ENCODE data around the gene PMVK.
"Not testable (repeated sequence)": the region's sequence is repeated elsewhere in the genome, so short reads cannot be mapped to it uniquely, and the experiment has no call there.

The PMVK gene

DNA sequence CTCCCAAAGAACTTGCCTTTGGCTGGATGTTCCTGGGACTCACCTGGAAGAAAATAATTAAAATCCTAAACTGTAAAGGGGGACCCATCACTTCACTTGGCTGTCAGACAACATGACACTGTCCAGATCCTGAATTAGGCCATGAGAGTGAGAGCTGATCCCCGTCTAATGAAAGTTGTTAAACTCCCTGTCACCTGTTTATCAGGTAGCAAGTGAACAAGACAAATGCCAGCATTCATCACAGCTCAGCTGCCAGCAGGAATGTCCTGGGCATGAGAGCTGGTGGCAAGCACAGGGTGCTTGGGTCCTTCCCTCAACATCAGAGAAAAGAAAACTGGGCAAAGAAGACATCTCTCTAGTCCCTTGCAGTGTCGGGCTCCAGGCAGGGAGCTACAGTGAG lies 23.8 kb downstream of the PMVK start:
- no peak for DNase-seq

DNA sequence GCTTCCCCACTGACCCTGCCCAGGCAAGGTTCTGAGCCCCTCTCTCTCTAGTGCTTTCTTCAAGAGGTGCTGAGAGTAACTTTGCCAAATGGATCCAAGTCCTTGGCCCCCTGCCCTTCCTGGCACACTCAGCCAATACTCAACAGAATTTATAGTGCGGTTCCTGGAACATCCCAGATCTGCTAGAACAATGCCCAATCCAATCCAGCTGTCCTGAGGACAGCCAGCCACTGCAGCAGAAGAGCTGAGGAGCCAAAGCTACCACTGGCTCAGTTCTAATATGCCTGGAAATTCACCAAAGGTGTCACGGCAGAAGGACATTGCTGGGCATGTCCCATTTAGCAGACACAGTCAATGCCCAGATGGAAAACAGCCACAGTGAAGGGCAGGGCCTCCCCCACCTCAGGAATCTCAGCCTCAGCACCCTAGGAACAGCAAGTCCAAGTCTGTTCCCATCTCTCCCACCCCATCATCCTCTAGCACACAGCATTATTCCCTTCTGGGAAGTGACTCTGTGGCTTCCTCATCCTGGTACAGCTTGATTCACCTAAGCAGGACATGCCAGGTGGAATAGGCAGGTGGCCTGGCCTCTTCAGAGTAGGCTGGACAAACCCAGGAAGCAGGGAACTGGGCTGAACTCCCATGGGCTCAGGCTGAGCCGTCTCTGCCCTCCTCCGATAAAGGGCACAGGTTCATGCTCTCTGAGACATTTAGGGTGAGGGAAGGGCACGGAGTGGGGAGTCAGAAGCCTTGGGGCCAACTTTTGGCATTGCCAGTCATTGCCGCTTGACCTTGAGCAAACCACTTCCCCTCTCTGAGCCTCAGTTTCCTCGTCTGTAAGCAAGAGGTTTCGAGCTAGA lies 24.6 kb downstream of the PMVK start:
- no peak for DNase-seq

DNA sequence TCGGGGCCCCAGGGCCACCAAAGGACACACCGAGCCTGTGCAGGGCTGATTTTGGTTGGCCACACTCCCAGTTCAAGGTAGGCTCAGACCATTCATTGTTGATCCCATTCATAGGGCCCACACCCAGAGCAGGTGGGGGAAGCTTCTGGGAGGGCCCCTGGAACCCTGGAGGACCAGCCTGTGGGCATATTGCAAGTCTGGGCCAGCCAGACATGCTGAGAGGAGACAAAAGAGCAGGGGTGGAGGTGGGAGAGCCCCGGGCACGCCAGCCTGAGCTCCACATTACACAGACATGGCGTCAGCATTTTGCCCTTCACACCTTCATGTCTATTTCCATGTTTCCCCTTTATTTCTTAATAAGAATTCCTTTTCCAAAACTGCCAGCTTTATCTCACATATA lies 25.7 kb downstream of the PMVK start:
- DNase-seq: no peak

DNA sequence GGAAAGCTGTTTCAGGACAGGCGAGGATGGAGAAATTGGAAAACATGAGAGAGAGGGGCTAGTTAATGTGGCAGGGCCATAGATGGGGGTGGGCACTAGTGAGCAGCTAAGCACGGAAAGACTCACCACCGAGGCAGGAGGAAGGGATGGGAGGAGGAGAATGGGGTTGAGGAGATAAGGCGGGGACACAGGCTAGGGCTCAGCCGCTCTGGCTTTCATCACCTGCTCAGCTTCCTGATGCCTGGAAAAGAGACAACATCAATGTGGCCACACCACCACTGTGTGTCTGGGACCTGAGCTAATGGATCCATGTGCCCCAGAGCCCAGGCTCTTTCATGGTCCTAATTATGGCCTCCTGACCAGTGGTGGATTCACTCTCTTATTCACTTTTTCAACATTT lies 27.6 kb downstream of the PMVK start:
- DNase-seq: no peak

DNA sequence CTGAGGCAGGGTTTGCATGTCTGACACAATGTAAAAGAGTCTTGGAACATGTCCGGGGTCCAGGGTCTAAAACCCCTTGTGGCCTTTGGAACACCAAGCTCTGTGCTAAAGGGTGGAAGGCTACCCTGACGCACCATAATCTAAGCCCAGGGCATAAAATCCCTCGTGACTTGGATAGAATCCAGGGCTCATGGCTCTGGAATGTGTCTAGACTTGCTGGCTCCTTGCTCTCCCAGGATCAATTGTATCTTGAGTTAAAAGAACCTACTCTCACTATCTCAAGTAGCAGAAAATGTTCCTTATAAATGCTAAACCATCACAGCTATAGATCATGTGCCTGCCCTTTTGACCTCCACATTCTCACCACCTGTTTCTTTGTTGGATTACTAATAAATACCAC lies 28.4 kb downstream of the PMVK start:
- DNase-seq: not testable (repeated sequence)

DNA sequence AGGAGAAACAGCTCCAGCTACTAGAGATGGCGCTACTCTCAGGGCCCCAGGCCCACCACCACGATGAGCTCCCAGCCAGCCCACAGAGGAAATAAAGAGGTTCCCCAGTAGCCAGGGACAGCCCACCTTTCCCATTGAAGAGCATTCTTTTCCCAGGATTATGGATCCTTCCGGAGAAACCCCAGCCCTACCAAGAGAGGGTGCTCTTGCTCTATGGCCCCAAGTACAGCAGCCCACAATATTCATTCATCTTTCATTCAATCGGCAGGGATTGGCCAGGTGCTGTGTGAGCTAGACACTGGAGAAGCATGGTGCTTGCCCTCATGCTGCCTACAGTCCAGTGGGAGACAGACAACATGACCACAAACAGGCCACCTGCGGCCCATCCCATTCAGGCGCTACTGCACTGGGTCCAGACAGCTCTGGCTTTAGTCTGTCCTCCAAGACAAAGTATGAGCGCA lies 29.9 kb downstream of the PMVK start:
- no peak for DNase-seq

DNA sequence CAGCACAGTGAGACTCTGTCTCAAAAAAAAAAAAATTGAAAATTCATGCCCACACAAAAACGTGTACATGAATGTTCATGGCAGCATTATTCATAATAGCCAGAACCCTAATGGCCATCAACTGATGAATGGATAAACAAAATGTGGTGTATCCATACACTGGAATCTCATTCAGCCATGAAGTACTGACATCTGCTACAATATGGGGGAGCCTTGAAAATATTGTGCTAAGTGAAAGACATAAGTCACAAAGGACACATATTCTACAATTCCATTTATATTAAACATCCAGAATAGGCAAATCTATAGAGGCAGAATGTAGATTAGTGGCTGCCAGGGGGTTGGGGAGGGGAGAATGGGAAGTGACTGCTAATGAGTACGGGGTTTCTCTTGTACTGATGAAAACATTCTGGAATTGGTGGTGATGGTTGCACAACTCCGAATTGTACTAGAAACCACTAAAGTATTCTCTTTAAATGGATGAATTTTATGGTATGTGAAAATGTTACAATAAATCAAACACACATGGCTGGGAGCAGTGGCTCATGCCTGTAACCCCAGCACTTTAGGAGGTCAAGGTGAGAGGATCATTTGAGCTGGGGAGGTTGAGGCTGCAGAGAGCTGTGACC lies 33.5 kb downstream of the PMVK start:
- DNase-seq: no peak

DNA sequence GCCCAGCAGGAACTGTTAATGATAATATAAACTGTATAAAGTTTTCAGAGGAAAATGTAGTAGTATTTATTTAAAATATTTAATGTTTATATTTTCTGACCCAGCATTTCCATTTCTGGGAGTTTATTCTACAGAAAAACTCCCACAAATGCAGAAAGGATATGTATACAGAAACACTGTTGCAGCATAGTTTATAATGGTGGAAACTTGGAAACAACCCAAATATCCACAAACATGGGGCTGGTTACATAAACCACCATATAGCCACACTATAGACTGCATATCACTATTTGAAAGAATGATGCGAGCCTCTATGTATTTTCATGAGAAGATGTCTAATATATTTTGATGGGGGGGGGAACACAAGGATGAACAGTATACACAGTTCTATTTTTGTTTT lies 34.9 kb downstream of the PMVK start:
- no peak for DNase-seq

DNA sequence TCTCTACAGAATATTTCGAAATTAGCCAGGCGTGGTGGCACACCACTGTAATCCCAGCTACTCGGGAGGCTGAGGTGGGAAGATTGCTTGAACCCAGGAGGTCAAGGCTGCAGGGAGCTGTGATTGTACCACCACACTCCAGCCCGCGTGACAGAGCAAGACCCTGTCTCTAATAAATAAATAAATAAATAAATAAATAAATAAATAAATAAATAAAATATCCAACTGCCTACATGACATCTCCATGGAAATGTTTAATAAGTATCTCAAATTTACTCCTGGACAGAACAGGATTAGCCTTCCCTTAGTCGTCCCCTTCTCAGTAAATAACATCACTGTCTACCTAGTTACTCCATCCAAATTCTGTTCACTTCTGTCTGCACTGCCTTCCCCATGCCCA lies 37.5 kb downstream of the PMVK start:
- no peak for DNase-seq

DNA sequence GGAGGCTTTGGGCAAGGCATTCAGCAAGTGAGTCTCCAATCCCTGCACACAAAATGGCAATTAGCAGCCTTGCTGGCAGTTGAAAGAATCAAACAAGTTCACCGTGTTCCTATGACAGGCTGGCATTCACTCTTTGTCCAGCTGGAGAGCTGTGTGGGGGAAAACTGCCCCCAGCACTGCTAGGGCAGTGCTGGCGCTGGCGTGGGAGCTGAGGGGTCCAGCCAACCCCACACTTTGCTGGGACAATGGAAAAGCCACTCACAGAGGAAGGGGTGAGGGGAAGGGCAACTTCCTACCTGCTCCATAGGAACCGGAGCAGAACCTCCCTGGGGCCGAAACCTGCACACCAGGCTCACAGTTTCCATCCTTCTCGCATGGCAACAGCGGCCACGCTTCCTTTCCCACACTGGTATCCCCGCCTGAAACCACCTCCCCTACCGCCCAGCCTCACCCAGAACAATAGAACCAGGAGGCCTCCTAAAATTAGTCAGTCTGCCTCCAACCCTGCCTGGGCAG lies 39.7 kb downstream of the PMVK start:
- no peak for DNase-seq

DNA sequence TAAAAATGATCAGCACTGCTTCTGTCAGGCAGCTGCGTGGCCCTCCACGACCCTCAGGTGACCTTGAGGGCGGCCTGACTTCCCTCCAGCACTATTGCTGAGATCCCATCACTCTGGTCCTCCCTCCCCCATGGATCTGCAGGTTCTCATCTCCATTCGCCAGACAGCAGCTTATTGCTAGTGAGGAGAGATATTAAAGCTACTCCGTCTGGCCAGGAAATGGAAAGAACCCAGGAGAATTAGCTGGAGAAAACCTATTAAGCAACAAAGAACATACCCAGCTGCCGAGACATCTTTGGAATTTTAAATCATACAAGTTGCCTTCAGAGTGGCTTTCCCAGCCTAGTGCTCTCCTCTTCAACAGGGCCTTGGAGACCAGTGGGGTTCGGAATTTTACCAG lies 40.7 kb downstream of the PMVK start:
- DNase-seq: no peak

DNA sequence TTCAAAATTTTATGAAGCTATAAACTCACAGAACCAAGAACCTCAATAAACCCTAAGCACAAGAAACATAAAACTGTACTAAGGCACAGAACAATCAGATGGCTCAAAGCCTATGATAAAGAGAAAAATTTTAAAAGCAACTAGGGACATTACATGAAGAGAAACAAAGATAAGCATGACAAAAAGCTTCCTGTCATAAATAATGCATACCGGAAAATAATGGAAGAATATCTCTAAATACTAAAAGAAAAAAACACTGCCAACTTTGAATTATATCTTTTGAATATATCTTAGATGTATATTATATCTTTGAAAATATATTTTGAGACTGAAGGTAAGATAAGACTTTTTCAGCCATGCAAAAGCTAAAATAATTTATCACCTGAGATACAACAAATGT lies 45.1 kb downstream of the PMVK start:
- no peak for DNase-seq

DNA sequence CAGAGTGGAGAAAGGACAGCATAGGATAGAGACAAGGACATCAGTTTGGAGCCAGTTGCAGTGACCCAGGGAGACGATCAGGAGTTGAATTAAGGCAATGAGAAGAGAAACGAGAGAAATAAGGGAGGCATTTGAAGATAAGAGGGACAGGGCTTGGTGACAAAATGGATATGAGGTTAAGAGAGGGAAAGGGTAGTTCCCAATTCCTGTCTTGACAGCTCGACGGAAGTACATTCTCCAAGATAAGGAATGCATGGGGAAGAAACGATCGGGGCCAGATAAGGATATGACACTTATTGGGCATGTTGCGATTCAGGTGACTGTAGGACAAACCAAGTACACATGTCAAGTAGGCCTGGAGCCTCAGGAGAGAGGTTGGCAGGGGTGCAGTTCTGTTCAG lies 47.8 kb downstream of the PMVK start:
- no peak for DNase-seq

DNA sequence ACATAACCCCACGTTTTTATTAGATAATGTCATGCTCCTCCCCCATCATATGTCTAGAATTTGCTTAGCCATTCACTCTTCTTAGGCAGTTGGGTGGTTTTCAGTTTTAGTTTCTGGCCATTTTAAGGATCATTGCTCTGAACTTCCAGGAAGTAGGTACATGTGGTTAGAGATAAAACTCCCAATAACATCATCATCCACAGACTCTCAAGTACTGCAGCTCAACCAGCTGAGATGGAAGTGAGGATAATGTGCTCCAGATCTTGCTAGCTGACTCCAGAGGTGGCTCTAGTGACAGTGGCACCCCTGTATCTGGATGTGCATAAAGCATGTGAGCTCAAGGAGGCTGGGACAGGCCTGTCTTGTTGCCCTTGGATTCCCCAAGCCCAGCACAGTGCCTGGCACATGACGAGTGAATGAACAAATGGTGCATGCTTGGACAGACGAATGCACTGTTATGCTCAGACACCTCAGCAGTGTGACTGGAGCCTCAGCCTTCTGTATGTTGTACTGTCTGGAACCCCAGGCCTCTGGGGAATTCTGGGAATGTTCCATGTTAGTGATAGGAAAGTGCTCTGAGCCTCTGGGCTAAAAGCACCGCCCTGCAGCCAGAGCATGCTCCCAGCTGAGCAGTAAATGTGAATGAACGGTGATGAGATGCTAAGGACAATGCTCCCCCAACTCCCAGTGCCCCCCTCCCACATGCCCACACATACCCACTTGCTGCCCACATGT lies 50.1 kb downstream of the PMVK start:
- no peak for DNase-seq

DNA sequence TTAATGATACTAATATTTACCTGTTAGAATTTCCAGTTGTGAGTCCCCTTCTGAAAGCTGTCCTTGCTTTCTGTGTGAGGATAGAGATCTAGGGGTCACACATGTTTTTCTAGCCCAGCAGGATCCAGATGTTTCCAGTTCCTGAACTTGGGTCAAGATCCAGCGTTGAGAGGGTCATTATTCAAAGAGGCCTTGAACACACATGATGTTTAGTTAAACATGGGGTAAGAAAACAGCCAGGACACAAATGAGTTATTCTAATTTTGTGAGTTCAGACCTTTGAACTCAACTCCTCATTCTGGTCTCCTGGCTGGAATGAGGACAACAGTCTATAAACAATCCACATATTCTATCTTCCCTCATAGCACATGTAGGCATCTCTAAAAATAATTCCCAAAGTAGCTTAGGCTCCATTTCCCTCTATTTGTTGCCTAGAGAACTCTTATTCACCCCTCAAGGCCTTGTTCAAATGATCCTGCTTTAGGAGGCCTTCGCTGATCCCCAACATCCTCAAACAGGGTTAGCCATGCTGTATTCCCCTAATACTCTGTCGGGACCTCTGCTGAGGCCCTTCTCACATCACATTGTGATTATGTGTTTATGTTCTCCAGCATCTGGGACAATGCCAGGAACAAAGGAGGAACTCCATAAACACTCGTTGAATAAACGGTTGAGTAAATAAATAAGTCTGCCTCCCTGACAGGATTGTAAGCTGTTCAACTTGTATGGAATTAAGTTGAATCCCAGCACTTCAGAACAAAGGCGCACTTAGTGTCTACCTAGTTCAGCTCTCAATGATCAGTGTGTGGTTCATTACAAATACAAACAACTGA lies 51.4 kb downstream of the PMVK start:
- DNase-seq: no peak

DNA sequence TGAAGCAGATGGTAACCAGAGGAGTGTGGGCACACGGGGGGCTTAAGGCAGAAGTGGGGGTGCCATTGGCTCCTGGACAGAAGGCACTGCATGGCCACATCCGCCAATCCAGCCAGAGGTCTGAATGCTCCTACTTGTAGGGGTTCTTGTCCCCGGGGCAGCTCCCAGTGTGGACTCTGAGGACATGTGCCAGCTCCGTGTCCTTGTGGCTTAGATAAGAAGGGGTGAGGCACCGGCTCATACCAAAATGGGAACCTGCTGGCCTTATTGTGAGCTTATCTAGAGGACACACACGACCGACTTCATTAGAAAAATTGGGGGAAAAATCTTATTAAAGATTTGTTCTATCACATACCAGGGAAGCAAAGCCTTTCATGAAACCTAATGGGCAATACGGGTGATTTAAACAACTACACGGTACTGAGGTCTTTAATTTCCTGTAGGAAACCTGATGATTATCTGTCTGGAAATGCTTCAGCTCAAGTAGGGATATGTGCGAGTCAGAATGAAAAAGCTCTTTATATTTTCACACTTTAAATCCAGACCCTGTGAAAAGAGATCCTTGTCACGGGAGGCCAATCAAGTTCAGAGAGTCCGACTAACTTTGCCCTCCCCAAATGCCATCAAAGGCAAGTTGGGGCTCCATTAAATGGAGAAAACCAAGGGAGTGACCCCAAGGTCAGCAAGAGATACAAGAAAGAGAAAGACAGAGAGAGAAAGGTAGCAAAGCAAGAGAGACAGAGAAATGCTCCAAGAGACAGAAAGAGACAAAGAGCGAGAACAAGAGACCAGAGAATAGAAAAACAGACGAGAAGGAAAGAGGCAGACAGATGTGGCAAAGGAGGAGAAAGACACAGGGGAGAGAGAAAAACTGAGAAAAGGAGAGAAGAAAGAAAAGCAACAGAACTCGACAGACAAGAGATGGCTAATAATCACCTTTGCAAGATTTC lies 52.3 kb downstream of the PMVK start:
- DNase-seq: no peak

DNA sequence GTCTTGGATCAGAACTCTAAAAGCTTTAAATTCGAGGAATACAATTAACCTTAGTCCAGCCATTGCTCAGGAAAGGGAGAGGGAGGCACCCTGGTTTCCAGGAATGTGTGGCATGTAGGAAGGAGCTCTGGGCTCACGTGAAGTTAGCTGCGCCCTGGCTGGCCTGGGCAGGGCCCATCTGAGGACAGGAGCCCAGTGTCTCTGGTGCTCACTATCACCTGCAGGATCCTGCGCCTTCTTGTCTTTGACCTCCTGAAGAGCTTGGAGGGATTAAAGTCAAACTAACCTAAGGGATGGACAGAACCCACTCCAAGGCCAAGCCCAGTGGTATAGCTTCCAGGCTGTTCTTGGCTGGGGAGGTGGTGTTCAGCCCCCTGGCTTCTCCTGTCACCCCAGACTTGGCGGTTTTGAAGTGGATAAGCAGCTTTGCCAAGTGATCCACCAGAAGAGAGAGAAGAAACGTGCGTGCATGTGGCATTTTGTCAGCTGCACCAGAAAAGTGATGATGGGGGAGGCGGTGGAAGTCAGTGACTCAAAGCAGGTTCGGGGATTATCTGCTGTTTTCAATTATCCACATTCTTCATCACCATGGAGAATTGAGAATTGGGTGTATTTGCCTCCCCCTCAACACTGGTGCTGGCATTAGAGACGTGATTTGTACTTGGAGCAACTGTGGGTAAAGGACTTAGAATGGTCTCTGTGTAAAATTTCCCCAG lies 54.5 kb downstream of the PMVK start:
- no peak for DNase-seq

DNA sequence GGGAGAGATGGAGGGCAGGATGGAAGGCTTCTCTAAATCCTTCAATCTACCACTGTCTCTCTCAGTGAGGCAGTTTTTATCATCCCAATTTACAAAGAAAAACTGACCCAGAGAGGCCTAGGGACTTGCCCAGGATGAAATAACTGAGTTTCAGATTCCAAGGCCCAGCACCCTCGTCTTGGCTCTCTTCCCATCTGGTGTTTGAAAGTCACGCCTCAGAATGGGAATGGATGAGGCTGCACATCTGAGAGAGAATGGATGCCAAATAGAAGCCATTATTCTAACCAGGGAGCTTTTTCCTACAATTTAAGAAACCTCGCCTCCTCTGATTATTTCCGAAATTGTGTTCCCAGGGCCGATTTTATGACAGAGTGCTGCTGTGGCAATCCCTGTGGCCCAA lies 55.8 kb downstream of the PMVK start:
- no peak for DNase-seq

DNA sequence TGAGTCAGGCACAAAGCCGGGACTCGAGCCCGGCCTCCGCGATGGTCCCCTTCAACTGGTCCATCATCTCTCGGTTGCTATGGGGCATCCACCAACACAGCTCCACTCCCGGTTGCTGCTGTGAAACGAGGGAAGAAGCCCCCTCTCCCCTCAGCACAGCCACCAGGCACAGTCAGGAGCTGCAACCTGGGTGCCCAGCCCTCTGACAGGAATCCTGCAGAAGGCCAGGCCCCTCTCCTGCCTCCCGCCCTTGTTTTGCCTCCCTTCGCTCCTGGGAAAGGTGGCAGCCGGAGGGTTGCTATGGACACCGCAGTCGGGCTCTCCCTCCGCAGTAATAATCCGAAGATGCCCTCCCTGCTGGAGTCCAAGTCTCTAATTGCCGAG lies 57.5 kb downstream of the PMVK start:
- DNase-seq: peak; percentile 75

DNA sequence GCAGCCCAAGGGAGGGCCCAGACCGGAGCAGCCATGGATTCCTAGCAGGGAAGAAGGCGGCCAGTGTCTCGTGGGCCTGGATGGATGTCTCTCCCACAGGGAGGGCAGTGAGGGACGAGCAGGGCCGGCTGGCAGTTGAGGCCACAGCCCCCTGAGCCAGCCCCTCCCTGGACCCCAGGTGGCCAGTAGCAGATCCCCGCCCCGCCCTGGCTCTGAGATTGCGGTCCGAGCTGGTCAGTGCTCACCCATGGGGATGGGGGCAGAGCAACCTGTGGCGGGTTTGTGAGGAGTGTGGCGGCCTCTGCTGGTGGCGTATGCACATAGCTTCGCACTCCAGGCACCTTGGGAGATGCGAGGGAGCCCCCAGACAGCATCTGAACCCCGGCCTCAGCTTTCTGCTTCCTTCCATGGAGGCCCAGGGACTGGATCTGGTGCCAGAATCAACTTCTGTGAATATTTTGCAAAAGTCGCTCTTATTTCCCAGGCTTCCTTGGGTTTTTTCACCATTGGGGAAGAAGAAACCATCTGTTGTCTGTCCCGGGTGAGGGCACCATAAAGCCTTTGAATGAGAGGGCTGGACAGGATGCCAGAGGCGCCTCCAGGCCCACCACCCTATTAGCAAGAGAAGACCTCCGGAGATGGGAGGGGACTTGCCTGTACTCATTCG lies 58.0 kb downstream of the PMVK start:
- DNase-seq: peak; percentile 80
